ENCODE data around the gene TNFRSF13B. TPM values are rescaled to one million over a fixed set of nuclear protein-coding genes. Genes with fewer than 3 reads are reported as not detected.
"Not testable (repeated sequence)": the region's sequence is repeated elsewhere in the genome, so short reads cannot be mapped to it uniquely, and the experiment has no call there.

Gene TNFRSF13B
- total RNA-seq, 1 donor from 2014 or later, result not detected

GRCh38 chr17:16975744-16976625, 4.1 kb upstream of the TNFRSF13B start:
- Mint-ChIP-seq H3K36me3 (ENCODE audit: insufficient read depth) (no peaks in the 10 kb centered on the region), H3K9me3 (ENCODE audit: low read depth) (no peaks in the 10 kb centered on the region), H3K4me3 (ENCODE audit: low read depth) (no peak overlapping the region), H3K4me1 (ENCODE audit: low read depth) (no peaks in the 10 kb centered on the region), H3K27ac (no peak overlapping the region), H3K27me3 (peaks cover 27% of the 10 kb centered on the region)
- no peak for DNase-seq (ENCODE audit: low spot score, unreplicated experiment)
- TF ChIP-seq CTCF (IDR thresholded peaks at IDR 0.05; ENCODE audit: unreplicated experiment), result no peak

- Mint-ChIP-seq H3K9me3 (ENCODE audit: low read depth) (no peaks in the 10 kb centered on the region), H3K4me1 (ENCODE audit: low read depth) (no peaks in the 10 kb centered on the region), H3K36me3 (ENCODE audit: insufficient read depth) (no peaks in the 10 kb centered on the region), H3K4me3 (ENCODE audit: low read depth) (no peak overlapping the region), H3K27ac (no peak overlapping the region), H3K27me3 (peaks cover 26% of the 10 kb centered on the region)
- no peak for TF ChIP-seq CTCF (IDR thresholded peaks at IDR 0.05; ENCODE audit: unreplicated experiment)
- no peak for DNase-seq (ENCODE audit: low spot score, unreplicated experiment)
These were observed 3.3 kb upstream of the TNFRSF13B start for GRCh38 chr17:16975277-16975651.

- H3K36me3 Mint-ChIP-seq (ENCODE audit: insufficient read depth), result no peaks in the 10 kb centered on the region
- DNase-seq (ENCODE audit: low spot score, unreplicated experiment), result no peak
- no peak overlapping the region for H3K27ac Mint-ChIP-seq
- H3K4me1 Mint-ChIP-seq (ENCODE audit: low read depth), result no peaks in the 10 kb centered on the region
- no peak overlapping the region for H3K4me3 Mint-ChIP-seq (ENCODE audit: low read depth)
- H3K9me3 Mint-ChIP-seq (ENCODE audit: low read depth), result no peaks in the 10 kb centered on the region
- no peak for TF ChIP-seq CTCF (IDR thresholded peaks at IDR 0.05; ENCODE audit: unreplicated experiment)
- H3K27me3 Mint-ChIP-seq, result peaks cover 24% of the 10 kb centered on the region
These were observed 2.8 kb upstream of the TNFRSF13B start for GRCh38 chr17:16974569-16975276.

GRCh38 chr17:16973760-16974540, 2.0 kb upstream of the TNFRSF13B start:
- H3K36me3 Mint-ChIP-seq (ENCODE audit: insufficient read depth), result no peaks in the 10 kb centered on the region
- H3K27me3 Mint-ChIP-seq, result peaks cover 27% of the 10 kb centered on the region
- no peak for DNase-seq (ENCODE audit: low spot score, unreplicated experiment)
- H3K27ac Mint-ChIP-seq, result peak overlapping the region; percentile 22
- TF ChIP-seq CTCF (IDR thresholded peaks at IDR 0.05; ENCODE audit: unreplicated experiment), result no peak
- no peaks in the 10 kb centered on the region for H3K4me1 Mint-ChIP-seq (ENCODE audit: low read depth)
- H3K4me3 Mint-ChIP-seq (ENCODE audit: low read depth), result no peak overlapping the region
- H3K9me3 Mint-ChIP-seq (ENCODE audit: low read depth), result no peaks in the 10 kb centered on the region

- not testable (repeated sequence) for H3K36me3 Mint-ChIP-seq (ENCODE audit: insufficient read depth); H3K4me3 Mint-ChIP-seq (ENCODE audit: low read depth); H3K4me1 Mint-ChIP-seq (ENCODE audit: low read depth); H3K9me3 Mint-ChIP-seq (ENCODE audit: low read depth); H3K27ac Mint-ChIP-seq; DNase-seq (ENCODE audit: low spot score, unreplicated experiment)
- peaks cover 24% of the 10 kb centered on the region for H3K27me3 Mint-ChIP-seq
These were observed 1.1 kb upstream of the TNFRSF13B start for GRCh38 chr17:16973043-16973442.

Data from progenitor cell of endocrine pancreas (in vitro differentiated cells).